ENCODE data around the gene WFDC9.
"Not testable (repeated sequence)": the region's sequence is repeated elsewhere in the genome, so short reads cannot be mapped to it uniquely, and the experiment has no call there.

DNA sequence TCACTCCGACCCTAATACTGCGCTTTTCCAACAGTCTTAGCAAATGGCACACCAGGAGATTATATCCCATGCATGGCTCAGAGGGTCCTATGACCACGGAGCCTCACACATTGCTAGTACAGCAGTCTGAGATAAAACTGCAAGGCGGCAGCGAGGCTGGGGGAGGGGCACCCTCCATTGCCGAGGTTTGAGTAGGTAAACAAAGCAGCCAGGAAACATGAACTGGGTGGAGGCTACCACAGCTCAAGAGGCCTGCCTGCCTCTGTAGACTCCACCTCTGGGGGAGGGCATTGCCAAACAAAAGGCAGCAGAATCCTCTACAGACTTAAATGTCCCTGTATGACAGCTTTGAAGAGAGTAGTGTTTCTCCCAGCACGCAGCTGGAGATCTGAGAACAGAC, 20.6 kb upstream of the WFDC9 start:
- TF ChIP-seq SUZ12 (IDR thresholded peaks at IDR 0.05; ENCODE audit: extremely low read depth, insufficient read depth, insufficient read length); YY1 (IDR thresholded peaks at IDR 0.05; ENCODE audit: insufficient read depth, insufficient read length); ZNF274 (IDR thresholded peaks at IDR 0.05; ENCODE audit: low read depth, low read length): not testable (repeated sequence)

All from NT2/D1 (cell line).